H1 (cell line): ENCODE results near the gene CRYGB. TPM values are rescaled to one million over a fixed set of nuclear protein-coding genes. Genes with fewer than 3 reads are reported as not detected.

ENCODE experiments used
- CTCF ChIA-PET: fragments of 300-600 bp; sonication (Branson Sonifier 250); formaldehyde crosslinking; loops from one replicate; lab custom pipeline; 2021; ENCODE audit not compliant: partially characterized antibody; lab: Charles Lee
- POLR2A ChIA-PET: fragments of 300-600 bp; sonication (Branson Sonifier 250); formaldehyde crosslinking; loops from one replicate; lab custom pipeline; 2021; ENCODE audit warnings: inconsistent platforms; ENCODE audit not compliant: partially characterized antibody; lab: Charles Lee
- DNase-seq, 2 experiments: peaks; one replicate each; pipeline versions ENCODE4 v3.0.0 to v3.0.0-alpha.2; 2010 to 2022; ENCODE audit warnings: low spot score in 2 of 2, low read depth in 1 of 2, mixed read lengths in 1 of 2
- FAIRE-seq: peaks from 2 replicates; lab custom pipeline; 2011; peaks lifted over from hg19 to GRCh38; lab: Jason Lieb, UNC
- H2AFZ ChIP-seq: 2 replicates; pipeline ENCODE4 v1.8.1; 2012; ENCODE audit warnings: low read length, inconsistent platforms
- H2AK5ac ChIP-seq: 2 replicates; pipeline ENCODE4 v1.6.1; 2013; ENCODE audit warnings: low read depth, low read length
- H2BK120ac ChIP-seq: replicated peaks from 2 replicates; pipeline ENCODE3; 2013; ENCODE audit warnings: low read depth, low read length, inconsistent platforms
- H2BK12ac ChIP-seq: 2 replicates; pipeline ENCODE4 v1.6.1; 2013; ENCODE audit warnings: low read depth, low read length
- H2BK15ac ChIP-seq: 2 replicates; pipeline ENCODE4 v1.6.1; 2013; ENCODE audit warnings: low read length
- H2BK20ac ChIP-seq: 2 replicates; pipeline ENCODE4 v1.6.1; 2013; ENCODE audit warnings: low read length
- H2BK5ac ChIP-seq: 2 replicates; pipeline ENCODE4 v1.6.1; 2013; ENCODE audit warnings: low read depth, low read length
- H3K14ac ChIP-seq: 2 replicates; pipeline ENCODE4 v1.6.1; 2013; ENCODE audit warnings: inconsistent platforms; ENCODE audit not compliant: insufficient read length
- H3K18ac ChIP-seq: 2 replicates; pipeline ENCODE4 v1.6.1; 2013; ENCODE audit warnings: low read length; ENCODE audit errors: extremely low read depth
- H3K23ac ChIP-seq: 2 replicates; pipeline ENCODE4 v1.6.1; 2013; ENCODE audit warnings: inconsistent platforms; ENCODE audit not compliant: insufficient read length
- H3K23me2 ChIP-seq: 2 replicates; pipeline ENCODE4 v1.6.1; 2013; ENCODE audit warnings: low read depth, low read length
- H3K27ac ChIP-seq: 2 replicates; pipeline ENCODE4 v1.6.1; 2011; ENCODE audit warnings: low read depth, low read length, inconsistent platforms
- H3K27me3 ChIP-seq, 4 experiments: replicated peaks in 1 of 4; 1 replicate in 1 of 4; 2 replicates in 3 of 4; pipeline versions ENCODE4 v1.6.1 to v1.8.1; 2011 to 2013; ENCODE audit warnings: low read length in 3 of 4, mild to moderate bottlenecking in 3 of 4, inconsistent platforms in 2 of 4, mixed read lengths in 2 of 4, moderate library complexity in 1 of 4; ENCODE audit not compliant: control insufficient read depth in 3 of 4, insufficient read depth in 3 of 4; ENCODE audit errors: extremely low read depth in 1 of 4
- H3K36me3 ChIP-seq, 4 experiments: 2 replicates each; pipeline versions ENCODE4 v1.6.1 to v1.8.1; 2011 to 2013; ENCODE audit warnings: mild to moderate bottlenecking in 4 of 4, low read length in 3 of 4, moderate library complexity in 2 of 4, control low read depth in 1 of 4, inconsistent platforms in 1 of 4; ENCODE audit not compliant: insufficient read depth in 4 of 4, control insufficient read depth in 2 of 4
- H3K4ac ChIP-seq: replicated peaks from 2 replicates; pipeline ENCODE3; 2013; ENCODE audit warnings: low read length, low read depth, mixed read lengths, inconsistent platforms; ENCODE audit not compliant: insufficient read length
- H3K4me1 ChIP-seq, 4 experiments: replicated peaks in 1 of 4; 1 replicate in 1 of 4; 2 replicates in 3 of 4; pipeline versions ENCODE4 v1.6.1 to v1.8.1; 2011 to 2013; ENCODE audit warnings: low read length in 3 of 4, inconsistent platforms in 2 of 4, mixed read lengths in 1 of 4; ENCODE audit not compliant: insufficient read depth in 4 of 4, control insufficient read depth in 3 of 4
- H3K4me2 ChIP-seq, 2 experiments: 2 replicates each; pipeline versions ENCODE4 v1.6.1 to v1.8.1; 2011 to 2013; ENCODE audit warnings: low read depth in 2 of 2, low read length in 2 of 2, control low read depth in 1 of 2, inconsistent platforms in 1 of 2, mild to moderate bottlenecking in 1 of 2; ENCODE audit not compliant: insufficient read depth in 1 of 2
- H3K4me3 ChIP-seq, 4 experiments: fragments of 200-600, 300-600 bp in 1 of 4; sonication (generic), shearing (Covaris generic), sonication (Bioruptor Twin) in 1 of 4; 2 replicates each; pipeline versions ENCODE4 v1.5.1 to v1.8.1; 2011 to 2016; ENCODE audit warnings: low read length in 4 of 4, low read depth in 3 of 4, control low read depth in 2 of 4, inconsistent platforms in 2 of 4, mild to moderate bottlenecking in 2 of 4, mixed read lengths in 1 of 4, moderate library complexity in 1 of 4; ENCODE audit not compliant: insufficient read depth in 2 of 4; ENCODE audit errors: extremely low read depth in 1 of 4
- H3K56ac ChIP-seq: replicated peaks from 2 replicates; pipeline ENCODE3; 2013; ENCODE audit warnings: low read depth, mild to moderate bottlenecking, mixed read lengths, low read length, inconsistent platforms; ENCODE audit not compliant: insufficient read length
- H3K79me1 ChIP-seq: 2 replicates; pipeline ENCODE4 v1.6.1; 2013; ENCODE audit warnings: low read depth, low read length, control low read depth
- H3K79me2 ChIP-seq, 2 experiments: 2 replicates each; pipeline versions ENCODE4 v1.6.1 to v1.8.1; 2012 to 2013; ENCODE audit warnings: low read length in 2 of 2, mild to moderate bottlenecking in 2 of 2, inconsistent platforms in 1 of 2; ENCODE audit not compliant: insufficient read depth in 2 of 2, control insufficient read depth in 1 of 2
- H3K9ac ChIP-seq, 4 experiments: replicated peaks in 1 of 4; 1 replicate in 1 of 4; 2 replicates in 3 of 4; pipeline versions ENCODE4 v1.6.1 to v1.8.1; 2011 to 2013; ENCODE audit warnings: low read depth in 3 of 4, low read length in 3 of 4, control low read depth in 2 of 4, mild to moderate bottlenecking in 2 of 4, moderate library complexity in 2 of 4, inconsistent platforms in 1 of 4; ENCODE audit errors: extremely low read depth in 1 of 4
- H3K9me3 ChIP-seq, 2 experiments: 2 replicates each; pipeline versions ENCODE4 v1.6.1 to v1.8.1; 2012 to 2013; ENCODE audit warnings: mild to moderate bottlenecking in 2 of 2, moderate library complexity in 2 of 2, control low read depth in 1 of 2, inconsistent platforms in 1 of 2, low read depth in 1 of 2, low read length in 1 of 2, mixed read lengths in 1 of 2; ENCODE audit not compliant: insufficient read depth in 2 of 2
- H4K20me1 ChIP-seq, 2 experiments: replicated peaks in 1 of 2; 2 replicates each; pipeline versions ENCODE3 to v1.8.1; 2011 to 2013; ENCODE audit warnings: inconsistent platforms in 2 of 2, low read length in 2 of 2, mild to moderate bottlenecking in 1 of 2; ENCODE audit not compliant: insufficient read depth in 2 of 2, control insufficient read depth in 1 of 2
- H4K5ac ChIP-seq: 2 replicates; pipeline ENCODE4 v1.6.1; 2013; ENCODE audit warnings: low read length, low read depth, mixed read lengths, inconsistent platforms; ENCODE audit not compliant: insufficient read length
- H4K8ac ChIP-seq: 2 replicates; pipeline ENCODE4 v1.8.0; 2013; ENCODE audit warnings: mild to moderate bottlenecking, moderate library complexity, low read length, inconsistent platforms; ENCODE audit not compliant: insufficient read depth; ENCODE audit errors: extremely low read depth
- H4K91ac ChIP-seq: replicated peaks from 2 replicates; pipeline ENCODE3; 2013; ENCODE audit warnings: low read length, mixed read lengths, inconsistent platforms; ENCODE audit not compliant: insufficient read length
- BRCA1 ChIP-seq: IDR thresholded peaks from 2 replicates; pipeline ENCODE4 v1.6.1; 2012; ENCODE audit warnings: low read depth, low read length, improper control_type of control experiment
- CBX5 ChIP-seq: fragments of 300-800, 300-1000 bp; sonication (generic); IDR thresholded peaks from 2 replicates; pipeline ENCODE4 v1.7.1; 2016; ENCODE audit warnings: antibody characterized with exemption, low read length, low read depth
- KDM1A ChIP-seq: fragments of 200-600, 300-600 bp; sonication (generic); IDR thresholded peaks from 2 replicates; pipeline ENCODE4 v1.7.1; 2016; ENCODE audit warnings: mild to moderate bottlenecking, low read length, borderline replicate concordance
- SP2 ChIP-seq: IDR thresholded peaks from 2 replicates; pipeline ENCODE4 v1.6.1; 2012; ENCODE audit warnings: mild to moderate bottlenecking, low read length, inconsistent platforms
- polyA plus RNA-seq, 7 experiments: library from polyadenylated mRNA; depleted of rRNA in 3 of 7; stranded (reverse) in 5 of 7; unstranded in 2 of 7; fragments of >200 nt in 5 of 7; fragments of 200-250 nt in 2 of 7; gene quantifications; 1 replicate in 5 of 7; 2 replicates in 1 of 7; 4 replicates in 1 of 7; pipeline versions ENCODE4 v1.2.1 to v1.2.3, GENCODE V29; 2011 to 2013; ENCODE audit warnings: missing spikeins in 2 of 7, mixed read lengths in 2 of 7
- total RNA-seq: library from RNA; stranded (reverse); fragmentation: NEBNext Ultra II Directional; extraction: Animal tissue kit (Norgen Biotek cat#: 25700); gene quantifications from 2 replicates; pipeline ENCODE4 v1.2.1, GENCODE V29; 2021

CRYGB gene
- total and polyA plus RNA-seq, 2 of the 8 experiments (the other 6 are each of a cell fraction or from before 2014, with no cell fraction given) = 0.38 TPM; not detected in 1

GRCh38 chr2:208093128-208093527 lies 52.8 kb downstream of the CRYGB start:
- H3K23ac ChIP-seq = no peak overlapping the region
- H3K9me3 ChIP-seq = no peaks in the 10 kb centered on the region
- no peak overlapping the region for H2AFZ ChIP-seq
- no peak overlapping the region for H2AK5ac ChIP-seq
- H3K18ac ChIP-seq = no peak overlapping the region
- H3K4ac ChIP-seq = no peak overlapping the region
- ChIA-PET CTCF (interaction anchor here (0.8 to 1.6 kb wide), 3 partner anchors 20 to 52 kb away, joined by 3 to 9 read pairs (median 8); no protein-coding TSS in a partner anchor), POLR2A (interaction anchor here (0.8 kb wide), 1 partner anchor 148 kb away, joined by 3 read pairs; no protein-coding TSS in a partner anchor)
- no peaks in the 10 kb centered on the region for H3K79me1 ChIP-seq
- H2BK5ac ChIP-seq = no peak overlapping the region
- H4K20me1 ChIP-seq = no peaks in the 10 kb centered on the region
- no peak overlapping the region for H3K4me2 ChIP-seq
- H3K27me3 ChIP-seq = no peaks in the 10 kb centered on the region
- H2BK120ac ChIP-seq = no peak overlapping the region
- DNase-seq = no peak
- no peak overlapping the region for H3K27ac ChIP-seq
- H3K4me1 ChIP-seq = no peaks in the 10 kb centered on the region
- no peaks in the 10 kb centered on the region for H3K36me3 ChIP-seq
- no peak for FAIRE-seq
- no peak overlapping the region for H3K9ac ChIP-seq
- no peak overlapping the region for H2BK20ac ChIP-seq
- no peak overlapping the region for H4K91ac ChIP-seq
- H2BK15ac ChIP-seq = no peak overlapping the region
- no peak overlapping the region for H3K56ac ChIP-seq
- no peak overlapping the region for H4K5ac ChIP-seq
- H2BK12ac ChIP-seq = no peak overlapping the region
- no peak overlapping the region for H4K8ac ChIP-seq
- H3K14ac ChIP-seq = no peak overlapping the region
- no peak overlapping the region for H3K4me3 ChIP-seq
- no peaks in the 10 kb centered on the region for H3K79me2 ChIP-seq
- H3K23me2 ChIP-seq = no peaks in the 10 kb centered on the region
- TF ChIP-seq BRCA1 = no peak
- no peak for TF ChIP-seq SP2
- no peak for TF ChIP-seq CBX5
- no peak for TF ChIP-seq KDM1A
